H1 (cell line): ENCODE results near the gene XPO5. TPM values are rescaled to one million over a fixed set of nuclear protein-coding genes. Genes with fewer than 3 reads are reported as not detected.

Source experiments
- CHD7 ChIP-seq: fragments of 300-600 bp; sonication (generic); IDR thresholded peaks from 2 replicates; pipeline ENCODE4 v1.7.1; 2012; ENCODE audit warnings: low read length, moderate library complexity, mild to moderate bottlenecking, inconsistent platforms; ENCODE audit not compliant: insufficient replicate concordance
- SIX5 ChIP-seq: IDR thresholded peaks from 2 replicates; pipeline ENCODE4 v1.6.1; 2011; ENCODE audit warnings: mild to moderate bottlenecking, low read depth, low read length
- polyA plus RNA-seq, 7 experiments: library from polyadenylated mRNA; depleted of rRNA in 3 of 7; stranded (reverse) in 5 of 7; unstranded in 2 of 7; fragments of >200 nt in 5 of 7; fragments of 200-250 nt in 2 of 7; gene quantifications; 1 replicate in 5 of 7; 2 replicates in 1 of 7; 4 replicates in 1 of 7; pipeline versions ENCODE4 v1.2.1 to v1.2.3, GENCODE V29; 2011 to 2013; ENCODE audit warnings: missing spikeins in 2 of 7, mixed read lengths in 2 of 7
- total RNA-seq: library from RNA; stranded (reverse); fragmentation: NEBNext Ultra II Directional; extraction: Animal tissue kit (Norgen Biotek cat#: 25700); gene quantifications from 2 replicates; pipeline ENCODE4 v1.2.1, GENCODE V29; 2021

The XPO5 gene
- total and polyA plus RNA-seq, 2 of the 8 experiments (the other 6 are each of a cell fraction or from before 2014, with no cell fraction given) = 80.6 to 95.7 TPM

- TF ChIP-seq CHD7 = no peak
- TF ChIP-seq SIX5 = no peak
Measured at GRCh38 chr6:43625393-43625992, 49.7 kb upstream of the XPO5 start (continued).
